ENCODE results near the gene HES3.

Gene HES3

DNA sequence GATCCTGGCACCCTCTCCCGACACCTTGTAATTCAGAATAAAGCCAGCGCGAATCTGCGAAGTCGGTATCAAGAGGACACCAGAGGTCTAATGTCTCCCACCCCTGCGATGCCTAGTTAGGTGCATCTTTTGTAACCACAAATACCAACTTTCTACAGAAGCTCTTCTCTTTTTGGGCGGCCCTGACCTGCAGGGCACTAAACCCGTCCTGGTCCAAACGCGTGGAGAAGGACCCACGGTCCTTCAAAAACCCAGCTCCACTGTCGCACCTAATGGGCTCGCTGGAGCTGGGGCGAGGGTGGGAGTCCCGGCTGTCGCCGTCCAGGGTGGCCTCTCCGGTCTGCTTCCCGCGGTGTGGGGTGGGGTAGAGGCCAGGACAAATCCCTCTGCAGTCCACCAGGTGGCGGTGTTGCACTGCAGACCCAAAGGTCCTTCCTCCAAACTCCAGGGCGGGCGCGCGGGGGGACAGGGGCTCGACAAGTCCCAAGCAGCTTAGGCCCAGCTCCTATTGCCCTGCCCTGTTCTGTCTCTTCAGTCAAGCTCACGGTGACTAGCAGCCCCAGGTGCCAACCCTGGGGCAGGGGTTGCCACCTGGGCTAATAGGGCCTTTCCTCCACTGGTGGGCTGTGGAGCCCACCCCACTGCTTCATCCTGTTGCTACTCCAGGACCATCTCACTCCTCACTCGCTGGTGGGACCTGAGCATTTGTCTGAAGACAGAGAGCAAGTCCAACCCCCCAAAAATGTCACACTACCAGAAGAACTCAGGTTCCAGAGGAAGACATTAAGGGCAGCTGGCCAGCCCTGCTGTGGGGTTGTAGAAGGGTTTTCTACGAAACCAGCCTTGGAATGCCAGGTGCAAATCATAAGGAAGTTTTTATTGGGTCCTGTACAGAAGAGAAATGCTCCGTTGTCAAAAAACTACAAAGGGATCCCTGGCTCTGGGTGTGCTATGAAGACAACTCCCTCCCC is 2.8 kb downstream of the HES3 start:
- no peak overlapping the region for H2AFZ ChIP-seq
- TF ChIP-seq, protein P1, sequence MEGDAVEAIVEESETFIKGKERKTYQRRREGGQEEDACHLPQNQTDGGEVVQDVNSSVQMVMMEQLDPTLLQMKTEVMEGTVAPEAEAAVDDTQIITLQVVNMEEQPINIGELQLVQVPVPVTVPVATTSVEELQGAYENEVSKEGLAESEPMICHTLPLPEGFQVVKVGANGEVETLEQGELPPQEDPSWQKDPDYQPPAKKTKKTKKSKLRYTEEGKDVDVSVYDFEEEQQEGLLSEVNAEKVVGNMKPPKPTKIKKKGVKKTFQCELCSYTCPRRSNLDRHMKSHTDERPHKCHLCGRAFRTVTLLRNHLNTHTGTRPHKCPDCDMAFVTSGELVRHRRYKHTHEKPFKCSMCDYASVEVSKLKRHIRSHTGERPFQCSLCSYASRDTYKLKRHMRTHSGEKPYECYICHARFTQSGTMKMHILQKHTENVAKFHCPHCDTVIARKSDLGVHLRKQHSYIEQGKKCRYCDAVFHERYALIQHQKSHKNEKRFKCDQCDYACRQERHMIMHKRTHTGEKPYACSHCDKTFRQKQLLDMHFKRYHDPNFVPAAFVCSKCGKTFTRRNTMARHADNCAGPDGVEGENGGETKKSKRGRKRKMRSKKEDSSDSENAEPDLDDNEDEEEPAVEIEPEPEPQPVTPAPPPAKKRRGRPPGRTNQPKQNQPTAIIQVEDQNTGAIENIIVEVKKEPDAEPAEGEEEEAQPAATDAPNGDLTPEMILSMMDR (IDR thresholded peaks at IDR 0.05): peak; percentile 83
- no peak overlapping the region for H3K4me2 ChIP-seq (ENCODE audit: low read length)
- no peak overlapping the region for H3K27ac ChIP-seq
- no peaks in the 10 kb centered on the region for H3K79me2 ChIP-seq
- no peaks in the 10 kb centered on the region for H3K36me3 ChIP-seq (ENCODE audit: control insufficient read depth, insufficient read depth, low read length)
- H3K4me1 ChIP-seq: no peaks in the 10 kb centered on the region
- no peaks in the 10 kb centered on the region for H3K9me3 ChIP-seq (ENCODE audit: control insufficient read depth, low read length)
- H3K27me3 ChIP-seq (ENCODE audit: control insufficient read depth, insufficient read depth, low read length): peaks cover 14% of the 10 kb centered on the region
- H3K4me3 ChIP-seq (ENCODE audit: low read depth, low read length): no peak overlapping the region
- H3K9ac ChIP-seq: no peak overlapping the region

DNA sequence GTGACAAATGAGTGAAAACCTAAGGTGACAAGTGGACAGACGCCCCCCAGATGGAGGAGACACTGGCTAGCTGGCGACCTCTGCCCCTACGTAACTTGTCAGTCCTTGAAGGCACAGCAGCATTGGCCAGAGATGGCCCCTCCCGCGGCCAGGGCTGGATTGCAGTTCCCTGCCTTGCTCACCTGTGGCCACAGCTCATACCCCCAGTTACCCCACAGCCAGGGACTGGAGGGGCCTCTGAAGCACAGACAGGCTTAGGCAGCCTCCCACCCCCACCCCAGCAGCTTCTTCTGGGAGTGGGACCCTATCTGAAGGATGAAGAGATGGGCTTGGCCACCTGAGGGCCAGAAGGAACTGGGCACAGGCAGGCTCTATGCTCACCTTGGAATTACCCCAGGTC is 3.7 kb downstream of the HES3 start:
- Histone ChIP-seq H2AFZ (no peak overlapping the region), H3K4me3 (ENCODE audit: low read depth, low read length) (no peak overlapping the region), H3K4me1 (no peaks in the 10 kb centered on the region), H3K4me2 (ENCODE audit: low read length) (no peak overlapping the region), H3K9ac (no peak overlapping the region), H3K9me3 (ENCODE audit: control insufficient read depth, low read length) (no peaks in the 10 kb centered on the region), H3K79me2 (no peaks in the 10 kb centered on the region), H3K36me3 (ENCODE audit: control insufficient read depth, insufficient read depth, low read length) (no peaks in the 10 kb centered on the region), H3K27me3 (ENCODE audit: control insufficient read depth, insufficient read depth, low read length) (peaks cover 10% of the 10 kb centered on the region), H3K27ac (no peak overlapping the region)
- TF ChIP-seq, protein P1 (IDR thresholded peaks at IDR 0.05): no peak

- no peaks in the 10 kb centered on the region for H3K4me1 ChIP-seq
- no peak overlapping the region for H3K4me3 ChIP-seq (ENCODE audit: low read depth, low read length)
- H3K4me2 ChIP-seq (ENCODE audit: low read length): no peak overlapping the region
- H3K27me3 ChIP-seq (ENCODE audit: control insufficient read depth, insufficient read depth, low read length): peaks cover 10% of the 10 kb centered on the region
- no peak overlapping the region for H2AFZ ChIP-seq
- H3K9me3 ChIP-seq (ENCODE audit: control insufficient read depth, low read length): no peaks in the 10 kb centered on the region
- H3K79me2 ChIP-seq: no peaks in the 10 kb centered on the region
- TF ChIP-seq, protein P1 (IDR thresholded peaks at IDR 0.05): no peak
- H3K36me3 ChIP-seq (ENCODE audit: control insufficient read depth, insufficient read depth, low read length): no peaks in the 10 kb centered on the region
- no peak overlapping the region for H3K27ac ChIP-seq
- H3K9ac ChIP-seq: no peak overlapping the region
Observed at GRCh38 chr1:6248161-6248776, 4.3 kb downstream of the HES3 start.

DNA sequence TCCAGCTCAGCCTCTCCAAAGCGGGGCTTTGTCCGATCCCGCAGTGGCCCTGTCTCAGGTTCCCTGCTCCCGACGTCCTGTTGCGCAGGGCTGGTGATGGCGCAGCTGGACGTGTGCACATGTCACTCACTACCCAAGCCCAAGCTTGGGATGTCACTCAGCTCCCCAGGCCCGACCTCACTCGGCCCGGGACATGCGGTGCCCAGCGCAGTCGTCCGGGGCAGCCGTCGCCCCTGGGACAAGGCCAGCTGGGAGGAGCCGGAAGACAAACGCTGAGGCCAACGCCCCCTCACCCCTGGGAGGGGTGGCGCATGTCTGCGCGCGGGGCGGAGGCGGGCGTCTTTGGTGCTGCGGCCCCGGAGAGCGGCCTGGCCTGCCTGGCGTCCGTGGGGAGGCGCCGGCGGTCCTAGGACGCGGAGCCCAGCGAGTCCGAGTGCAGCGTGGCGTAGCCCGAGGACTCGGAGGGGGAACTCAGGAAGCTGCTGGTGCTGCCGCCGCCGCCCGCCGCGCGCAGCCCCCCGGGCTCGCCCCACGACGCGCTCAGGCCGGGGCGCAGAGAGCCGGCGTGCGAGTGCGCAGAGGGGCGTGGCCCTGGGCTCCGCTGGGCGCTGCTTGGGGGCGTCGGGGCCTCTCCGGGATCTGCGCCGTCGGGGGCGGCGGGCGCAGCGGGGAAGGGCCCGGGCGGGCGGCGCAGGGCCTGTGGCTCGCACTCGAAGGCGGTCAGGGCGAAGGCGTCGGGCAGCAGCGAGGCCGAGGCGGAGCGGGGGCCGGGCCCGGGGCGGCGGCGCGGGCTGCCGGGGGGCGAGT is 5.2 kb downstream of the HES3 start:
- Histone ChIP-seq H3K79me2 (no peaks in the 10 kb centered on the region), H2AFZ (no peak overlapping the region), H3K9ac (no peak overlapping the region), H3K4me1 (no peaks in the 10 kb centered on the region), H3K27me3 (ENCODE audit: control insufficient read depth, insufficient read depth, low read length) (peaks cover 10% of the 10 kb centered on the region), H3K4me3 (ENCODE audit: low read depth, low read length) (no peak overlapping the region), H3K36me3 (ENCODE audit: control insufficient read depth, insufficient read depth, low read length) (no peaks in the 10 kb centered on the region), H3K27ac (no peak overlapping the region), H3K4me2 (ENCODE audit: low read length) (no peak overlapping the region), H3K9me3 (ENCODE audit: control insufficient read depth, low read length) (no peaks in the 10 kb centered on the region)
- TF ChIP-seq, protein P1 (IDR thresholded peaks at IDR 0.05): no peak

All from parathyroid adenoma (tissue), 2 donors.